HEK293T (cell line): ENCODE measurements around the gene SORBS2.

Source experiments
- CTCF ChIA-PET: fragments of 350-600 bp; formaldehyde crosslinking; extraction: SDS; loops from one replicate; lab custom pipeline; 2021; ENCODE audit warnings: antibody characterized with exemption, inconsistent platforms; lab: Yijun Ruan, JAX
- POLR2A ChIA-PET: fragments of 350-600 bp; formaldehyde crosslinking; extraction: SDS; loops from one replicate; lab custom pipeline; 2020; ENCODE audit warnings: antibody characterized with exemption, inconsistent platforms; lab: Yijun Ruan, JAX
- DNase-seq: peaks from one replicate; pipeline ENCODE4 v3.0.0; 2012; ENCODE audit warnings: mixed read lengths; ENCODE audit errors: extremely low spot score
- ARNT ChIP-seq: fragments of 450-650 bp; IDR thresholded peaks from 2 replicates; pipeline ENCODE4 v1.6.1; 2017; ENCODE audit warnings: mild to moderate bottlenecking
- BHLHE40 ChIP-seq: fragments of 450-650 bp; IDR thresholded peaks from 2 replicates; pipeline ENCODE4 v1.6.1; 2016; ENCODE audit warnings: mild to moderate bottlenecking, moderate library complexity, borderline replicate concordance
- CTBP1 ChIP-seq: fragments of 450-650 bp; IDR thresholded peaks from 2 replicates; pipeline ENCODE4 v1.6.1; 2016; ENCODE audit warnings: borderline replicate concordance
- ELF4 ChIP-seq: fragments of 450-650 bp; IDR thresholded peaks from 2 replicates; pipeline ENCODE4 v1.6.1; 2017; ENCODE audit warnings: antibody characterized with exemption
- FOXA1 ChIP-seq: fragments of 450-650 bp; IDR thresholded peaks from 2 replicates; pipeline ENCODE4 v1.6.1; 2016; ENCODE audit warnings: mild to moderate bottlenecking
- FOXK2 ChIP-seq: fragments of 450-650 bp; IDR thresholded peaks from 2 replicates; pipeline ENCODE4 v1.6.1; 2016; ENCODE audit warnings: mild to moderate bottlenecking
- FOXM1 ChIP-seq: fragments of 450-650 bp; IDR thresholded peaks from 2 replicates; pipeline ENCODE4 v1.6.1; 2017; ENCODE audit warnings: mild to moderate bottlenecking, borderline replicate concordance
- HDGF ChIP-seq: fragments of 450-650 bp; IDR thresholded peaks from 2 replicates; pipeline ENCODE4 v1.6.1; 2017; ENCODE audit warnings: antibody characterized with exemption, borderline replicate concordance
- L3MBTL2 ChIP-seq: fragments of 450-650 bp; conservative IDR thresholded peaks from 2 replicates; pipeline ENCODE4 v1.6.1; 2016; ENCODE audit warnings: mild to moderate bottlenecking
- LEF1 ChIP-seq: fragments of 450-650 bp; IDR thresholded peaks from 2 replicates; pipeline ENCODE4 v1.6.1; 2017; ENCODE audit warnings: mild to moderate bottlenecking, borderline replicate concordance
- NFRKB ChIP-seq: fragments of 450-650 bp; IDR thresholded peaks from 2 replicates; pipeline ENCODE4 v1.6.1; 2016; ENCODE audit warnings: mild to moderate bottlenecking, moderate library complexity
- SP1 ChIP-seq: fragments of 450-650 bp; IDR thresholded peaks from 2 replicates; pipeline ENCODE4 v1.6.1; 2017
- SUZ12 ChIP-seq: fragments of 450-650 bp; IDR thresholded peaks from 2 replicates; pipeline ENCODE4 v1.6.1; 2016; ENCODE audit warnings: mild to moderate bottlenecking
- TARDBP ChIP-seq: fragments of 450-650 bp; IDR thresholded peaks from 2 replicates; pipeline ENCODE4 v1.6.1; 2016
- ZNF384 ChIP-seq: fragments of 450-650 bp; IDR thresholded peaks from 2 replicates; pipeline ENCODE4 v1.6.1; 2016
- TF ChIP-seq, protein P1 (sequence below): fragments of 450-650 bp; IDR thresholded peaks from 2 replicates; pipeline ENCODE4 v1.6.1; 2016

The SORBS2 gene

DNA sequence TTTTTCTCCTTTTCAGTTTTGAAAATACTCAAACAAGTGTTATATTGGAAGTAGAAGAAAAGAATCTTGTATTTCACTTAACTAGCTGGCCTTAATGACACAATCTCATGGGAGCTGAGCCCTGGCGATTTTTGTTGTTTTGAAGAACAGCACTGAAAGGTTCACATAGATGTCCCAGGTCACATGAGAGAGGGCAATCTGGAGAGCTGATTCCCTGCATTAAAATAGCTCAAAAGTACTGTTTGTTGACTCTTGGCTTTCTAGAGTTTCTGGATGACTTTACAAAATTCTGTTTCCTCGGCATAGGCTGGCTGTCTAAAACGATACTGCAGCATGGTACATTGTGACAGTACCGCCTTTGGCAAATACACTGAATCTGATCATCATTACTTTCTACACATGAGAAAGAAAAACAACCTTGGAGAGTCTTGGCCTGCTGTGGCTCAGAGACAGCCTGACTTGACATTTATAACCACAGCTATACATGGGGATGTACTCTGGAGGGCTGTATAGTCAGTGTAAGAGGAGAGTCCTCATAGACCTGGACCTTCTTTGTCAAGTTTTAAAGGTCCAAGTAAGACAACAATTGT lies 156.9 kb downstream of the SORBS2 start:
- CTCF ChIA-PET = no interaction called here
- no peak for TF ChIP-seq FOXA1
- no peak for TF ChIP-seq ARNT
- TF ChIP-seq, protein P1, sequence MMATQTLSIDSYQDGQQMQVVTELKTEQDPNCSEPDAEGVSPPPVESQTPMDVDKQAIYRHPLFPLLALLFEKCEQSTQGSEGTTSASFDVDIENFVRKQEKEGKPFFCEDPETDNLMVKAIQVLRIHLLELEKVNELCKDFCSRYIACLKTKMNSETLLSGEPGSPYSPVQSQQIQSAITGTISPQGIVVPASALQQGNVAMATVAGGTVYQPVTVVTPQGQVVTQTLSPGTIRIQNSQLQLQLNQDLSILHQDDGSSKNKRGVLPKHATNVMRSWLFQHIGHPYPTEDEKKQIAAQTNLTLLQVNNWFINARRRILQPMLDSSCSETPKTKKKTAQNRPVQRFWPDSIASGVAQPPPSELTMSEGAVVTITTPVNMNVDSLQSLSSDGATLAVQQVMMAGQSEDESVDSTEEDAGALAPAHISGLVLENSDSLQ = no peak
- no peak for TF ChIP-seq CTBP1
- no peak for TF ChIP-seq FOXM1
- TF ChIP-seq FOXK2 = no peak
- TF ChIP-seq L3MBTL2 = no peak
- TF ChIP-seq SP1 = no peak
- TF ChIP-seq TARDBP = no peak
- TF ChIP-seq BHLHE40 = no peak
- TF ChIP-seq LEF1 = no peak
- TF ChIP-seq HDGF = no peak
- no peak for TF ChIP-seq NFRKB
- no peak for TF ChIP-seq SUZ12
- TF ChIP-seq ZNF384 = no peak
- TF ChIP-seq ELF4 = no peak
- POLR2A ChIA-PET = no interaction called here
- no peak for DNase-seq

GRCh38 chr4:185654311-185654710 lies 157.7 kb downstream of the SORBS2 start:
- no peak for TF ChIP-seq TARDBP
- TF ChIP-seq FOXA1 = no peak
- no peak for TF ChIP-seq L3MBTL2
- TF ChIP-seq SUZ12 = no peak
- no peak for TF ChIP-seq HDGF
- TF ChIP-seq FOXM1 = no peak
- CTCF ChIA-PET = no interaction called here
- DNase-seq = no peak
- POLR2A ChIA-PET = no interaction called here

DNA sequence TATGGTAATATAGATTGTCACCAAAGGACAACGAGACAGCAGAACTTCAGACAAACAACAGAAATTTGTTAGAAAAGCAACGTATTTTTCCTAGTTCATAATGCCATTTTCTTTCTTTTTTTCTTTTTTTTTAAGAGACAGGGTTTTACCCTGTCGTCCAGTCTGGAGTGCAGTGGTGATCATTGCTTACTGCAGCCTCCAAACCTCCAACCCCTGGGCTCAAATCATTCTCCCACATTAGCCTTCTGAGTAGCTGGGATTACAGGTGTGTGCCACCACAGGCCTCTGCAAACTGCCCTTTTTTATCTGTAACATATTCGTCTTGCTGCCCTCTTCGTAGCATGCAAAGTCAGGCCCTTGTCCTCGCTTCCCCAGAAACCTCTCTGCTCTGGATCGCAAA lies 160.1 kb downstream of the SORBS2 start:
- ChIA-PET POLR2A (no interaction called here), CTCF (no interaction called here)
- TF ChIP-seq SUZ12 = no peak
- no peak for TF ChIP-seq HDGF
- TF ChIP-seq ZNF384 = no peak
- no peak for TF ChIP-seq LEF1
- TF ChIP-seq L3MBTL2 = no peak
- TF ChIP-seq SP1 = no peak
- TF ChIP-seq ELF4 = no peak
- TF ChIP-seq, protein P1 = no peak
- TF ChIP-seq CTBP1 = no peak
- TF ChIP-seq ARNT = no peak
- TF ChIP-seq FOXA1 = no peak
- no peak for TF ChIP-seq NFRKB
- no peak for TF ChIP-seq FOXM1
- TF ChIP-seq FOXK2 = no peak
- no peak for TF ChIP-seq TARDBP
- no peak for DNase-seq

- TF ChIP-seq L3MBTL2 = no peak
- TF ChIP-seq NFRKB = no peak
- TF ChIP-seq SUZ12 = no peak
- no peak for TF ChIP-seq ZNF384
- no peak for TF ChIP-seq HDGF
- no peak for TF ChIP-seq ELF4
- TF ChIP-seq, protein P1 = no peak
- no peak for TF ChIP-seq SP1
- TF ChIP-seq BHLHE40 = no peak
- TF ChIP-seq FOXK2 = no peak
- no peak for TF ChIP-seq FOXA1
- no peak for TF ChIP-seq LEF1
- TF ChIP-seq FOXM1 = no peak
- TF ChIP-seq TARDBP = no peak
- TF ChIP-seq ARNT = no peak
- TF ChIP-seq CTBP1 = no peak
- ChIA-PET POLR2A (no interaction called here), CTCF (no interaction called here)
- no peak for DNase-seq
These were observed 160.8 kb downstream of the SORBS2 start for GRCh38 chr4:185651137-185651677.

GRCh38 chr4:185648631-185649030 lies 163.4 kb downstream of the SORBS2 start:
- TF ChIP-seq BHLHE40 (no peak), CTBP1 (no peak), FOXK2 (no peak), SP1 (no peak), HDGF (no peak)
- POLR2A ChIA-PET = no interaction called here
- DNase-seq = no peak
- CTCF ChIA-PET = no interaction called here

DNA sequence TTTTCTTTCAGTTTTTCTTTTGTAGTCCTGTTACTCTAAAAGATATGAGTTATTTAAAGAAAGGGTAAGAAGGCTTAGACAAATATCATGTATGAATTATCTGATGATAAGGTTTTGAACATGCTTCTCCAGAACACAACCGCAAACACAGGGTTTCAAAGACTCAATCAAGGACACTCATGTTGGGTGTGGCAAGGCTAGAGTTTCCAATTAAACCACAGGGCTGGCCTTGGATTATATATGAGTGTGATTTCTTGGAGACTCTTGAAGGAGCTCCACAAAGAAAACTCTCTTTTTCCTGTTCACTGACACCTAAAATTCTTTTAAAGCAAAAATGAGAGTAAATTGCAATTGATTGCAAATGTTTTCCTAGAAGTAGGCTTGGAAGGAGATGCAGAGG lies 166.6 kb downstream of the SORBS2 start:
- DNase-seq = no peak
- TF ChIP-seq L3MBTL2 = no peak
- TF ChIP-seq LEF1 = no peak
- no peak for TF ChIP-seq CTBP1
- TF ChIP-seq FOXK2 = no peak
- no peak for TF ChIP-seq SP1
- no peak for TF ChIP-seq SUZ12
- TF ChIP-seq TARDBP = no peak
- TF ChIP-seq NFRKB = no peak
- ChIA-PET CTCF (no interaction called here), POLR2A (no interaction called here)
